22Rv1 (cell line): ENCODE results near the gene ANO7.

Source experiments
- ZFX ChIP-seq: fragments of 450-650 bp; IDR thresholded peaks from 2 replicates; pipeline ENCODE4 v1.6.1; 2017; ENCODE audit warnings: antibody characterized with exemption, borderline replicate concordance
- TF ChIP-seq, protein P1 (sequence below): fragments of 450-650 bp; IDR thresholded peaks from 2 replicates; pipeline ENCODE4 v1.5.1; 2017; ENCODE audit warnings: mild to moderate bottlenecking

DNA sequence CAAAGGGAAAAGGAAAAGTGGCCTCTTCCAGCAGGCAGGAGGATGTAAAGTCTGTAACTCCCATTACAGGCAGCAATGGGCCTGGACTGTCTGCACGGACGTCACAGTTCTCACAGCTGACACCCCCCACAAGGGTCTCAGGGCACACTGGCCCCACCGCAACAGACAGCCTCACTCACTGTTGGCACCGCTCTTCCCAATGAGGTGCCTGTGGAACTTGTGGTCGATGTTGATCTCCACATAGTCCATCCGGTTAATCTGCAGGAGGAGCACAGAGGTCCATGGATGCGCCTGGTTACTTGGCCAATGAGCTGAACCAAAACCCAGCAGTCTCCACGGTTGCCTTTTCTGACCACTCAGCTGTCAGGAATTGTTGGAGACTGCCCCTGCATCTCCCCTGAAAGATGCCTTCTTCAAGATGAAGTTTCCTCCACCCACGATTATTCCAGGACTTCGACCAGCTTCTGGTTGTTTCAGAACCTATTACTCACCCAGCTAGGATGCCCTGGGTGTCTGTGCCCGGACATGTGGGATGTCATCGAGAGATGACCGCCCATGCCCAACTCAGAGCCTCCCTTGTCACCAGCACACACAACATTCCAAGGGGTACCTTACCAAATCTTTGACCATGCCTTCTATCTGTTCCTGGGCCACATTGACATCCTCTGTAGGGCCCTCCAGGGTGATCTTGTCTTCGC, 64.5 kb downstream of the ANO7 start:
- TF ChIP-seq, protein P1, sequence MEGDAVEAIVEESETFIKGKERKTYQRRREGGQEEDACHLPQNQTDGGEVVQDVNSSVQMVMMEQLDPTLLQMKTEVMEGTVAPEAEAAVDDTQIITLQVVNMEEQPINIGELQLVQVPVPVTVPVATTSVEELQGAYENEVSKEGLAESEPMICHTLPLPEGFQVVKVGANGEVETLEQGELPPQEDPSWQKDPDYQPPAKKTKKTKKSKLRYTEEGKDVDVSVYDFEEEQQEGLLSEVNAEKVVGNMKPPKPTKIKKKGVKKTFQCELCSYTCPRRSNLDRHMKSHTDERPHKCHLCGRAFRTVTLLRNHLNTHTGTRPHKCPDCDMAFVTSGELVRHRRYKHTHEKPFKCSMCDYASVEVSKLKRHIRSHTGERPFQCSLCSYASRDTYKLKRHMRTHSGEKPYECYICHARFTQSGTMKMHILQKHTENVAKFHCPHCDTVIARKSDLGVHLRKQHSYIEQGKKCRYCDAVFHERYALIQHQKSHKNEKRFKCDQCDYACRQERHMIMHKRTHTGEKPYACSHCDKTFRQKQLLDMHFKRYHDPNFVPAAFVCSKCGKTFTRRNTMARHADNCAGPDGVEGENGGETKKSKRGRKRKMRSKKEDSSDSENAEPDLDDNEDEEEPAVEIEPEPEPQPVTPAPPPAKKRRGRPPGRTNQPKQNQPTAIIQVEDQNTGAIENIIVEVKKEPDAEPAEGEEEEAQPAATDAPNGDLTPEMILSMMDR = no peak
- no peak for TF ChIP-seq ZFX
